Erythroblast (primary cell): Measurements from ENCODE around the gene TRIO.
"Not testable (repeated sequence)": the region's sequence is repeated elsewhere in the genome, so short reads cannot be mapped to it uniquely, and the experiment has no call there.

Experiments
- DNase-seq, 2 experiments: peaks; one replicate each; lab custom pipeline; 2025; lab: John Stamatoyannopoulos, UW
- GATA1 ChIP-seq: IDR thresholded peaks from 2 replicates; pipeline ENCODE4 v1.6.1; 2011; ENCODE audit warnings: low read depth, mild to moderate bottlenecking, control low read depth, low read length, moderate library complexity
- POLR2A ChIP-seq: IDR thresholded peaks from 2 replicates; pipeline ENCODE4 v1.6.1; 2011; ENCODE audit warnings: mild to moderate bottlenecking, low read length

TRIO gene

DNA sequence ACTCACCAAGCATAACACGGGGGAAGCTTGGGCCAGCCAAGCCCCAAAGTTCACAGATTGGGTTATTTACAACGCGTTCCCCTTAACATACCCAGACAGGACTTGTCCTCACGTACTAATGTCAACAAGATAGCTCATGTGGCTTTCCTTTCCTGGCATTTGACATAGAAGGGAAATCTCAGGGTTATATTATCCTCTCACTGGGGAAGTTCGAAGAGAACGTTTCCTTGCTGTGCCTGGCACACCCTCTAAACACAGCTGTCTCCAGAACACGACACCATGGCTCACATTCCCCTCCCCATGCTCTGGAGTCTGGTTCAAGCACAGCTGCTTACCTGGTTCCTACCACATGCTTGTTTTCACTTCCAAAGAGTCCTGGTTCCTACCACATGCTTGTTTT is 391.6 kb downstream of the TRIO start:
- DNase-seq, result no peak
- TF ChIP-seq GATA1 (no peak), POLR2A (no peak)

- no peak for DNase-seq
- TF ChIP-seq GATA1, result no peak
- TF ChIP-seq POLR2A, result no peak
Measured at GRCh38 chr5:14545308-14545707, 402.2 kb downstream of the TRIO start.

DNA sequence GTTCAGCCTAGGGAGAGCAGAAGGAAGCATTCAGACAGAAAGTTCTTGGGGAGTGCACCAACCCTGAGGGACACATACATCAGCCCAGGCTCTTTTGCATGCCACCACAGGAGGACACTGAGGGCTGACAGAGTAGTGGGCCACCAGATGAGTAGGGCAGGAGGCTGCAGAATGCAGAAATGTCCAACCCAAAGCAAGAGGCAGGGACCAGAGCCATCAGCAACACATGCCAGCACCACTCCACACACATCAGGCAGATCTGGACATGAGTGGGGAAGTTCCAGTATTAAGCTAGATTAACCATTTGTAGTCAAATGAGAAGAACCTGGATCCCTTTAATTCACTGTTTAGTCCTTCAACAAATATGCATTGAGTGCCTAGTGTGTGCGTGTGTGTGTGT is 402.7 kb downstream of the TRIO start:
- TF ChIP-seq POLR2A, result no peak
- no peak for TF ChIP-seq GATA1
- DNase-seq, result no peak

DNA sequence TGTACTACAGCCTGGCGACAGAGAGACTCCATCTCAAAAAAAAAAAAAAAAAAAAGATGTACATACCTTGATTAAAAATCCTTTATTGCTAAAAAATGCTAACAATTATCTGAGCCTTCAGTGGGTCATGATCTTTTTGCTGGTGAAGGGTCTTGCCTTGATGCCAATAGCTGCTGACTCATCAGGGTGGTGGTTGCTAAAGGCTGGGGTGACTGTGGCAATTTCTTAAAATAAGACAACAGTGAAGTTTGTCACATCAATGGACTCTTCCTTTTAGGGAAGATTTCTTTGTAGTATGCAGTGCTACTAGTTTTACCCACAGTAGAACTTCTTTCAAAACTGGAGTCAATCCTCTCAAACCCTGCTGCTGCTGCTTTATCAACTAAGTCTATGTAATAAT is 404.5 kb downstream of the TRIO start:
- DNase-seq, result no peak

GRCh38 chr5:14551211-14551610 is 408.1 kb downstream of the TRIO start:
- TF ChIP-seq GATA1 (no peak), POLR2A (no peak)
- no peak for DNase-seq

More for the DNA sequence above, 404.5 kb downstream of the TRIO start:
- TF ChIP-seq POLR2A, result no peak
- no peak for TF ChIP-seq GATA1

GRCh38 chr5:14552017-14552416 is 408.9 kb downstream of the TRIO start:
- TF ChIP-seq POLR2A (no peak), GATA1 (no peak)
- DNase-seq, result no peak

GRCh38 chr5:14554288-14554687 is 411.1 kb downstream of the TRIO start:
- not testable (repeated sequence) for DNase-seq

GRCh38 chr5:14556015-14556414 is 412.9 kb downstream of the TRIO start:
- TF ChIP-seq POLR2A, result no peak
- no peak for TF ChIP-seq GATA1

DNA sequence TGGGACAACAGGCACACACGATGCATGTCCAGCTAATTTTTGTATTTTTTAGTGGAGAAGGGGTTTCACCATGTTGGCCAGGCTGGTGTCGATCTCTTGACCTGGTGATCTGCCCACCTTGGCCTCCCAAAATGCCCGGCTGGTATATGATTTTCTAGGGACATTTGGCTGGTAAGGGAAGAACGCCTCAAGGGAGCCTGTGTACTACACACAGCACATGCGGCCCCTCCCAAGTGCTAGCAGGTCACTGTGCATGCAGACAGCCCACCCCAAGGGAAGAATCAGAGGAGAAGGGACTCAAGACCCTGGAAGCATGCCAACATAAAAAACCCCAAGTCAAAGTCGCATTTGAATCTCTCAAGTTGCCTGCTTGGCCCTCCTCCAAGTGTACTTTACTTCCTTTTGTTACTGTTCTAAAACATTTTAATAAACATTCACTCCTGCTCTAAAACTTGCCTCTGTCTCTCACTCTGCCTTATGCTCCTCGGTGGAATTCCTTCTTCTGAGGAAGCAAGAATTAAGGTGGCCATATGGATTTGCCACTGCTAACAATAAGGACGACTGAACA is 414.1 kb downstream of the TRIO start:
- TF ChIP-seq GATA1 (no peak), POLR2A (no peak)
- no peak for DNase-seq

More at GRCh38 chr5:14556015-14556414, 412.9 kb downstream of the TRIO start:
- DNase-seq, result no peak

DNA sequence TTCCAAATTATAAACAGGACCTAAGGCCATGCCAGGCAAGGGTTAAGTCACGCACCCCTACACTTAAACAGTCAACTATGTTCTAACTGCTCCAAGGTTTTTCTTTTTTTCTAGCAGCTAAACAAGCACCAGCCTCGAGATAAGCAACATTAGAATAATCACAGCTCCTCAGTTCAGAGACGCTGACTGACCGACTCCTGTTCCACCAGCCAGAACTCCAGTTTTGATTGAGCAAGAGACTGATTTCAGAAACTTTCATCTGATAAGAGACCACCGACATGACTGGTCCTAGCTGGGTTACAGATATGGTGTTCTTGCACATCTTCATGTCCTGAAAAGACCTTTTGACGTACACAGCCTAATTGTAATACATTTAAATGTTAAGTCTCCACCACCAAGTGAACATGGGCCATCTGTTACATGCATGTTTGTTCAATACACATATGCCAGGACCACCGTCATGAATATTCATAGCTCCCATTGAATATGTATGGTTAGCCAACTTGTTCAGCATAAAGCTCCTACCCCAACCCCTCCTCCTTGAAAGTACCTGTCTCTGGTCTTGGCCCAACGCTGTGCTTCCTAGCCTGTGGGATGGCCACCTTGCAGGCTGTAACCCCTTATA is 414.8 kb downstream of the TRIO start:
- TF ChIP-seq POLR2A, result no peak
- TF ChIP-seq GATA1, result no peak
- DNase-seq, result peak; percentile 2 to 14
